ENCODE measurements around the gene SLC4A9.
A peak's percentile ranks its signal among the peaks of the same experiment; 100 is the strongest.

The SLC4A9 gene

GRCh38 chr5:140327589-140327988, 32.4 kb upstream of the SLC4A9 start:
- H3K4me3 ChIP-seq (replicated peaks; ENCODE audit: low read depth, low read length) = no peak overlapping the region
- TF ChIP-seq CTCF (IDR thresholded peaks at IDR 0.05; ENCODE audit: low read length, missing control alignments) = no peak
- DNase-seq (ENCODE audit: low read depth) = peak; percentile 75

GRCh38 chr5:140328036-140328764, 31.8 kb upstream of the SLC4A9 start:
- no peak overlapping the region for H3K4me3 ChIP-seq (replicated peaks; ENCODE audit: low read depth, low read length)
- DNase-seq (ENCODE audit: low read depth) = no peak
- TF ChIP-seq CTCF (IDR thresholded peaks at IDR 0.05; ENCODE audit: low read length, missing control alignments) = no peak

GRCh38 chr5:140329739-140330481, 30.1 kb upstream of the SLC4A9 start:
- peak; percentile 43 for DNase-seq (ENCODE audit: low read depth)
- no peak for TF ChIP-seq CTCF (IDR thresholded peaks at IDR 0.05; ENCODE audit: low read length, missing control alignments)
- H3K4me3 ChIP-seq (replicated peaks; ENCODE audit: low read depth, low read length) = no peak overlapping the region

- no peak overlapping the region for H3K4me3 ChIP-seq (replicated peaks; ENCODE audit: low read depth, low read length)
- TF ChIP-seq CTCF (IDR thresholded peaks at IDR 0.05; ENCODE audit: low read length, missing control alignments) = no peak
- DNase-seq (ENCODE audit: low read depth) = no peak
These were observed 28.4 kb upstream of the SLC4A9 start for GRCh38 chr5:140331638-140332037.

- H3K4me3 ChIP-seq (replicated peaks; ENCODE audit: low read depth, low read length) = no peak overlapping the region
- no peak for TF ChIP-seq CTCF (IDR thresholded peaks at IDR 0.05; ENCODE audit: low read length, missing control alignments)
- DNase-seq (ENCODE audit: low read depth) = no peak
These were observed 23.6 kb upstream of the SLC4A9 start for GRCh38 chr5:140336388-140336787.

GRCh38 chr5:140337880-140338279, 22.1 kb upstream of the SLC4A9 start:
- TF ChIP-seq CTCF (IDR thresholded peaks at IDR 0.05; ENCODE audit: low read length, missing control alignments) = no peak
- H3K4me3 ChIP-seq (replicated peaks; ENCODE audit: low read depth, low read length) = no peak overlapping the region
- no peak for DNase-seq (ENCODE audit: low read depth)
